ENCODE measurements around the gene RNU5B-1.

RNU5B-1 gene

DNA sequence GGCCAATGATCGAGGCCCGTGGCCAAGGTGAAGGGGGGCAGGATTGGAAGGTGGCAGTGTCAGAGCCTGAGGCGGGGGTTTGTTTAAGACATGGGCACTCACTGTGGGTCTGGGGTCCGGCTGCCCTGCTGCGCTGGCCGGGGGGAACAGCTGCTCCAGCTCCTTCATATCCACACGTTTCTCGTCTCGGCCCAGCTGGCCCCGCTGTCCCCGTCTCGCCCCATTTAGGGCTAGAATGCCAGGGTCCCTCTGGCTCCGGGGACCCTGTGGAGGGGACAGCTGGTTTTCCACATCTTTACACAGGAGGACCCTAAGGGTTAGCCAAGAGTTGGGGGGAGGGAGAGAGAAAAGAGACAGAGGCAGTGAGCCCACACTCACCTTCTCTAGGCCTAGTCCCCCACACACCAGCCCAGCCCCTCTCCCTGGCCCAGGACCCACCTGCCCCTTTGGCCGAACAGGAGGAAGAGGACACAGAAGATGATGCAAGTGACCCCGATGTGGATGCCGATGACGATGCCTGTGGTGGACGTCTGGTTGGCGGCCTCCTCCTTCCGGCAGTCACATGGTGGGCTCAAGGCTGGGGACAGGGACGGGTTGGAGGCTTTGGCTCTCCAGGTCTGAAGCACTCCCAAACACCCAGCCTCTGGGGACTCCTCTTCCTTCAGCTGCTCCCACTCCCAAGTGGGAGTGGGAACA lies 25.0 kb downstream of the RNU5B-1 start:
- Histone ChIP-seq H3K27me3 (ENCODE audit: insufficient read depth, low read length) (no peaks in the 10 kb centered on the region), H3K79me2 (ENCODE audit: control insufficient read depth, insufficient read depth, low read length, poor library complexity) (no peaks in the 10 kb centered on the region), H3K9me3 (ENCODE audit: insufficient read depth, low read depth, low read length) (no peaks in the 10 kb centered on the region), H3K4ac (ENCODE audit: low read depth, low read length) (no peak overlapping the region), H4K8ac (ENCODE audit: low read depth, low read length) (no peak overlapping the region), H2BK5ac (ENCODE audit: low read depth, low read length, poor library complexity) (no peak overlapping the region), H3K4me1 (ENCODE audit: control insufficient read depth in 1 of 2, insufficient read depth in 2 of 2, low read length in 2 of 2) (peaks cover 10 to 17% of the 10 kb centered on the region in 2 experiments), H4K12ac (ENCODE audit: low read depth, low read length) (no peak overlapping the region), H3K18ac (ENCODE audit: low read length) (no peak overlapping the region), H3K4me3 (ENCODE audit: low read depth, low read length) (no peak overlapping the region), H2AFZ (ENCODE audit: insufficient read depth, low read length, poor library complexity) (no peak overlapping the region), H3K27ac (ENCODE audit: low read depth, low read length) (no peak overlapping the region), H3K79me1 (ENCODE audit: low read length) (peaks cover 2% of the 10 kb centered on the region), H2BK120ac (ENCODE audit: insufficient read depth, low read length, poor library complexity) (no peak overlapping the region), H2AK5ac (ENCODE audit: low read length) (no peak overlapping the region), H3K14ac (ENCODE audit: low read length) (no peak overlapping the region), H3K9ac (ENCODE audit: low read length) (no peak overlapping the region), H3K4me2 (ENCODE audit: low read length) (no peak overlapping the region), H2BK12ac (ENCODE audit: low read length) (no peak overlapping the region), H3K36me3 (ENCODE audit: control insufficient read depth in 1 of 2, insufficient read depth in 2 of 2, low read length in 2 of 2) (peaks cover 52 to 53% of the 10 kb centered on the region in 2 experiments), H4K91ac (ENCODE audit: low read depth, low read length) (no peak overlapping the region), H3K23ac (ENCODE audit: low read length) (no peak overlapping the region)
- WGBS (ENCODE audit: extremely low coverage, insufficient coverage, insufficient read length) = no CpG with 5 or more reads among the region's 21 CpGs
- DNase-seq = no peak

GRCh38 chr15:65329984-65330735 lies 25.7 kb downstream of the RNU5B-1 start:
- Histone ChIP-seq H3K9ac (ENCODE audit: low read length) (no peak overlapping the region), H4K91ac (ENCODE audit: low read depth, low read length) (no peak overlapping the region), H3K9me3 (ENCODE audit: insufficient read depth, low read depth, low read length) (peaks cover 2% of the 10 kb centered on the region), H3K79me1 (ENCODE audit: low read length) (peaks cover 2% of the 10 kb centered on the region), H2BK120ac (ENCODE audit: insufficient read depth, low read length, poor library complexity) (no peak overlapping the region), H3K4me2 (ENCODE audit: low read length) (no peak overlapping the region), H2AK5ac (ENCODE audit: low read length) (no peak overlapping the region), H3K4me1 (ENCODE audit: control insufficient read depth in 1 of 2, insufficient read depth in 2 of 2, low read length in 2 of 2) (peaks cover 17 to 24% of the 10 kb centered on the region in 2 experiments), H4K8ac (ENCODE audit: low read depth, low read length) (no peak overlapping the region), H2BK12ac (ENCODE audit: low read length) (no peak overlapping the region), H3K27ac (ENCODE audit: low read depth, low read length) (no peak overlapping the region), H3K14ac (ENCODE audit: low read length) (no peak overlapping the region), H4K12ac (ENCODE audit: low read depth, low read length) (no peak overlapping the region), H3K18ac (ENCODE audit: low read length) (no peak overlapping the region), H3K4me3 (ENCODE audit: low read depth, low read length) (no peak overlapping the region), H3K79me2 (ENCODE audit: control insufficient read depth, insufficient read depth, low read length, poor library complexity) (no peaks in the 10 kb centered on the region), H3K36me3 (ENCODE audit: control insufficient read depth in 1 of 2, insufficient read depth in 2 of 2, low read length in 2 of 2) (peaks cover 55 to 59% of the 10 kb centered on the region in 2 experiments), H3K4ac (ENCODE audit: low read depth, low read length) (no peak overlapping the region), H2AFZ (ENCODE audit: insufficient read depth, low read length, poor library complexity) (no peak overlapping the region), H2BK5ac (ENCODE audit: low read depth, low read length, poor library complexity) (no peak overlapping the region), H3K27me3 (ENCODE audit: insufficient read depth, low read length) (no peaks in the 10 kb centered on the region), H3K23ac (ENCODE audit: low read length) (no peak overlapping the region)
- no peak for DNase-seq
- no CpG with 5 or more reads among the region's 18 CpGs for WGBS (ENCODE audit: extremely low coverage, insufficient coverage, insufficient read length)

GRCh38 chr15:65330934-65331645 lies 26.6 kb downstream of the RNU5B-1 start:
- H3K23ac ChIP-seq (ENCODE audit: low read length) = no peak overlapping the region
- no peak overlapping the region for H3K27ac ChIP-seq (ENCODE audit: low read depth, low read length)
- no peaks in the 10 kb centered on the region for H3K79me2 ChIP-seq (ENCODE audit: control insufficient read depth, insufficient read depth, low read length, poor library complexity)
- DNase-seq = no peak
- no CpG with 5 or more reads among the region's 22 CpGs for WGBS (ENCODE audit: extremely low coverage, insufficient coverage, insufficient read length)
- no peak overlapping the region for H2AK5ac ChIP-seq (ENCODE audit: low read length)
- no peak overlapping the region for H3K4ac ChIP-seq (ENCODE audit: low read depth, low read length)
- no peak overlapping the region for H2BK5ac ChIP-seq (ENCODE audit: low read depth, low read length, poor library complexity)
- no peak overlapping the region for H2BK12ac ChIP-seq (ENCODE audit: low read length)
- H4K91ac ChIP-seq (ENCODE audit: low read depth, low read length) = no peak overlapping the region
- no peaks in the 10 kb centered on the region for H3K27me3 ChIP-seq (ENCODE audit: insufficient read depth, low read length)
- H2BK120ac ChIP-seq (ENCODE audit: insufficient read depth, low read length, poor library complexity) = no peak overlapping the region
- H3K18ac ChIP-seq (ENCODE audit: low read length) = no peak overlapping the region
- no peak overlapping the region for H4K12ac ChIP-seq (ENCODE audit: low read depth, low read length)
- H3K4me2 ChIP-seq (ENCODE audit: low read length) = no peak overlapping the region
- no peak overlapping the region for H3K9ac ChIP-seq (ENCODE audit: low read length)
- peaks cover 2% of the 10 kb centered on the region for H3K9me3 ChIP-seq (ENCODE audit: insufficient read depth, low read depth, low read length)
- no peaks in the 10 kb centered on the region for H3K79me1 ChIP-seq (ENCODE audit: low read length)
- peaks cover 15 to 27% of the 10 kb centered on the region in 2 experiments for H3K4me1 ChIP-seq (ENCODE audit: control insufficient read depth in 1 of 2, insufficient read depth in 2 of 2, low read length in 2 of 2)
- H3K36me3 ChIP-seq (ENCODE audit: control insufficient read depth in 1 of 2, insufficient read depth in 2 of 2, low read length in 2 of 2) = peaks cover 61 to 67% of the 10 kb centered on the region in 2 experiments
- no peak overlapping the region for H4K8ac ChIP-seq (ENCODE audit: low read depth, low read length)
- H2AFZ ChIP-seq (ENCODE audit: insufficient read depth, low read length, poor library complexity) = no peak overlapping the region
- H3K14ac ChIP-seq (ENCODE audit: low read length) = no peak overlapping the region
- H3K4me3 ChIP-seq (ENCODE audit: low read depth, low read length) = no peak overlapping the region

DNA sequence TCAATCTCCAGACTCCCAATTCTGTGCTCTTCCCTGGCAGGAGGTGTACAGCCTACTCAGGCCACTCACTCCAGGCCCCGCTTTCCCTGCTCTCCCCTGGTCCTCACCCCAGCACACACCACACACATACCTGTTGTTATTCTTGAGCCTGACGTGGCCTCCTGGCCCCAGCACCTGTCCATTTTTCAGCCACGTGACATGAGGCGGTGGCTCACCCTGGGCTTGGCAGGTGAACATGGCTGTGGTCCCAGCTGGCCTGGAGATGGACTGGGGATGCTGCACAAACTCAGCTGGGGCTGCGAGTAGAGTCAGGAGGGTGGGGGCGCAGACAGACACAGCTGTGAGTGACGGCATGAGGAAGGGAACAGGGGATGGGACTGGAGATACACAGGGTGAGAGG lies 27.3 kb downstream of the RNU5B-1 start:
- peaks cover 2% of the 10 kb centered on the region for H3K9me3 ChIP-seq (ENCODE audit: insufficient read depth, low read depth, low read length)
- no peaks in the 10 kb centered on the region for H3K27me3 ChIP-seq (ENCODE audit: insufficient read depth, low read length)
- H4K12ac ChIP-seq (ENCODE audit: low read depth, low read length) = no peak overlapping the region
- H3K4me3 ChIP-seq (ENCODE audit: low read depth, low read length) = no peak overlapping the region
- WGBS (ENCODE audit: extremely low coverage, insufficient coverage, insufficient read length) = no CpG with 5 or more reads among the region's 7 CpGs
- no peak overlapping the region for H3K4me2 ChIP-seq (ENCODE audit: low read length)
- H3K36me3 ChIP-seq (ENCODE audit: control insufficient read depth in 1 of 2, insufficient read depth in 2 of 2, low read length in 2 of 2) = peaks cover 61 to 67% of the 10 kb centered on the region in 2 experiments
- H2AFZ ChIP-seq (ENCODE audit: insufficient read depth, low read length, poor library complexity) = no peak overlapping the region
- H3K79me2 ChIP-seq (ENCODE audit: control insufficient read depth, insufficient read depth, low read length, poor library complexity) = no peaks in the 10 kb centered on the region
- H4K8ac ChIP-seq (ENCODE audit: low read depth, low read length) = no peak overlapping the region
- H3K18ac ChIP-seq (ENCODE audit: low read length) = no peak overlapping the region
- H3K9ac ChIP-seq (ENCODE audit: low read length) = no peak overlapping the region
- no peak overlapping the region for H4K91ac ChIP-seq (ENCODE audit: low read depth, low read length)
- no peak overlapping the region for H2BK12ac ChIP-seq (ENCODE audit: low read length)
- H2BK120ac ChIP-seq (ENCODE audit: insufficient read depth, low read length, poor library complexity) = no peak overlapping the region
- H3K4ac ChIP-seq (ENCODE audit: low read depth, low read length) = no peak overlapping the region
- no peak overlapping the region for H2AK5ac ChIP-seq (ENCODE audit: low read length)
- H3K14ac ChIP-seq (ENCODE audit: low read length) = no peak overlapping the region
- DNase-seq = no peak
- H3K27ac ChIP-seq (ENCODE audit: low read depth, low read length) = no peak overlapping the region
- no peak overlapping the region for H3K23ac ChIP-seq (ENCODE audit: low read length)
- H3K79me1 ChIP-seq (ENCODE audit: low read length) = no peaks in the 10 kb centered on the region
- H3K4me1 ChIP-seq (ENCODE audit: control insufficient read depth in 1 of 2, insufficient read depth in 2 of 2, low read length in 2 of 2) = peaks cover 15 to 24% of the 10 kb centered on the region in 2 experiments
- H2BK5ac ChIP-seq (ENCODE audit: low read depth, low read length, poor library complexity) = no peak overlapping the region

All from trophoblast cell (in vitro differentiated cells and primary cell).